HepG2 (cell line): ENCODE results near the gene PDK2. TPM values are rescaled to one million over a fixed set of nuclear protein-coding genes. Genes with fewer than 3 reads are reported as not detected.
A peak's percentile ranks its signal among the peaks of the same experiment; 100 is the strongest.

Experiments
- CENPX ChIP-seq: sonication (generic); formaldehyde crosslinking; IDR thresholded peaks from 2 replicates; pipeline ENCODE4 v1.9.0; 2021; ENCODE audit warnings: mild to moderate bottlenecking, missing genetic modification reagents, moderate library complexity
- CREM ChIP-seq, 2 experiments: sonication (generic) in 1 of 2; formaldehyde crosslinking in 1 of 2; IDR thresholded peaks; 2 replicates each; pipeline versions ENCODE4 v1.4.0 to v1.6.1; 2016 to 2020; ENCODE audit warnings: antibody characterized with exemption in 1 of 2, mild to moderate bottlenecking in 1 of 2, missing genetic modification reagents in 1 of 2
- FLYWCH1 ChIP-seq: sonication (generic); formaldehyde crosslinking; IDR thresholded peaks from 2 replicates; pipeline ENCODE4 v1.8.1; 2023; ENCODE audit warnings: mild to moderate bottlenecking, missing genetic modification reagents
- FOXA1 ChIP-seq, 2 experiments: fragments of 450-650 bp in 1 of 2; sonication (generic) in 1 of 2; formaldehyde crosslinking in 1 of 2; IDR thresholded peaks; 2 replicates each; pipeline versions ENCODE4 v1.4.0 to v1.6.1; 2016 to 2020; ENCODE audit warnings: missing genetic modification reagents in 1 of 2
- KDM6A ChIP-seq: IDR thresholded peaks from 2 replicates; pipeline ENCODE4 v1.6.1; 2016; ENCODE audit warnings: low read depth
- PAX8 ChIP-seq: sonication (generic); formaldehyde crosslinking; IDR thresholded peaks from 2 replicates; pipeline ENCODE4 v1.8.0; 2022; ENCODE audit warnings: mild to moderate bottlenecking, missing genetic modification reagents, borderline replicate concordance
- RBAK ChIP-seq: sonication (generic); formaldehyde crosslinking; IDR thresholded peaks from 2 replicates; pipeline ENCODE4 v1.5.1; 2020; ENCODE audit warnings: mild to moderate bottlenecking, missing genetic modification reagents
- SNRNP70 ChIP-seq: fragments of 200-400 bp; formaldehyde crosslinking; IDR thresholded peaks from 2 replicates; pipeline ENCODE4 v1.6.1; 2017; ENCODE audit warnings: mild to moderate bottlenecking, low read depth, low read length, moderate library complexity
- SRF ChIP-seq: IDR thresholded peaks from 2 replicates; pipeline ENCODE4 v1.6.1; 2011; ENCODE audit warnings: mild to moderate bottlenecking, low read depth, low read length, moderate library complexity
- TAF1 ChIP-seq: sonication (generic); formaldehyde crosslinking; IDR thresholded peaks from 2 replicates; pipeline ENCODE4 v1.4.0; 2020; ENCODE audit warnings: missing genetic modification reagents
- ZFP36L2 ChIP-seq: sonication (generic); formaldehyde crosslinking; IDR thresholded peaks from 2 replicates; pipeline ENCODE4 v1.4.0; 2020; ENCODE audit warnings: missing genetic modification reagents
- ZKSCAN5 ChIP-seq: sonication (generic); formaldehyde crosslinking; IDR thresholded peaks from 2 replicates; pipeline ENCODE4 v1.5.1; 2020; ENCODE audit warnings: mild to moderate bottlenecking, missing genetic modification reagents
- ZNF326 ChIP-seq: sonication (generic); formaldehyde crosslinking; IDR thresholded peaks from 2 replicates; pipeline ENCODE4 v1.4.0; 2020; ENCODE audit warnings: missing genetic modification reagents, borderline replicate concordance
- ZNF335 ChIP-seq: sonication (generic); formaldehyde crosslinking; IDR thresholded peaks from 2 replicates; pipeline ENCODE4 v1.4.0; 2020; ENCODE audit warnings: missing genetic modification reagents
- ZNF543 ChIP-seq: sonication (generic); formaldehyde crosslinking; IDR thresholded peaks from 2 replicates; pipeline ENCODE4 v1.4.0; 2020; ENCODE audit warnings: mild to moderate bottlenecking, missing genetic modification reagents
- polyA plus RNA-seq, 8 experiments: library from polyadenylated mRNA; depleted of rRNA in 3 of 8; stranded (reverse) in 7 of 8; unstranded in 1 of 8; fragments of >200 nt; fragmentation: Illumina TruSeq in 4 of 8; extraction: Trizol in 4 of 8; gene quantifications; 2 replicates each; pipeline versions ENCODE4 v1.2.1 to v1.2.3, GENCODE V29; 2011 to 2016; ENCODE audit warnings: low read depth in 4 of 8, missing spikeins in 1 of 8, mixed read lengths in 1 of 8; ENCODE audit not compliant: insufficient read depth in 1 of 8
- total RNA-seq, 5 experiments: library from RNA; depleted of rRNA; stranded (reverse); fragments of >200 nt; fragmentation: Illumina TruSeq; extraction: Trizol; gene quantifications; 2 replicates each; pipeline ENCODE4 v1.2.3, GENCODE V29; 2016; ENCODE audit warnings: low read depth in 1 of 5
- TF ChIP-seq, protein P1 (sequence below), 2 experiments: sonication (generic) in 1 of 2; formaldehyde crosslinking in 1 of 2; IDR thresholded peaks; 2 replicates each; pipeline versions ENCODE4 v1.4.0 to v1.6.1; 2018 to 2020; ENCODE audit warnings: missing genetic modification reagents in 2 of 2, borderline replicate concordance in 1 of 2, low read depth in 1 of 2, mild to moderate bottlenecking in 1 of 2, missing biosample characterization in 1 of 2
- TF ChIP-seq, protein P2 (sequence below): sonication (generic); formaldehyde crosslinking; IDR thresholded peaks from 2 replicates; pipeline ENCODE4 v1.4.0; 2020; ENCODE audit warnings: mild to moderate bottlenecking, missing genetic modification reagents
- TF ChIP-seq, protein P3 (sequence below): sonication (generic); formaldehyde crosslinking; IDR thresholded peaks from 2 replicates; pipeline ENCODE4 v1.4.0; 2020; ENCODE audit warnings: low read depth, mild to moderate bottlenecking, missing genetic modification reagents
- TF ChIP-seq, protein P4 (sequence below): IDR thresholded peaks from 2 replicates; pipeline ENCODE4 v1.6.1; 2012; ENCODE audit warnings: inconsistent platforms
- TF ChIP-seq, protein P5 (sequence below): sonication (generic); formaldehyde crosslinking; IDR thresholded peaks from 2 replicates; pipeline ENCODE4 v1.4.0; 2020; ENCODE audit warnings: missing genetic modification reagents
- TF ChIP-seq, protein P6 (sequence below): sonication (generic); formaldehyde crosslinking; IDR thresholded peaks from 2 replicates; pipeline ENCODE4 v1.8.1; 2022; ENCODE audit warnings: mild to moderate bottlenecking, missing genetic modification reagents
- TF ChIP-seq, protein P7 (sequence below): sonication (generic); formaldehyde crosslinking; IDR thresholded peaks from 2 replicates; pipeline ENCODE4 v1.4.0; 2020; ENCODE audit warnings: missing genetic modification reagents

Gene PDK2
- total and polyA plus RNA-seq, 2 of the 13 experiments (the other 11 are each of a cell fraction or from before 2014, with no cell fraction given): 18.5 to 59.7 TPM

DNA sequence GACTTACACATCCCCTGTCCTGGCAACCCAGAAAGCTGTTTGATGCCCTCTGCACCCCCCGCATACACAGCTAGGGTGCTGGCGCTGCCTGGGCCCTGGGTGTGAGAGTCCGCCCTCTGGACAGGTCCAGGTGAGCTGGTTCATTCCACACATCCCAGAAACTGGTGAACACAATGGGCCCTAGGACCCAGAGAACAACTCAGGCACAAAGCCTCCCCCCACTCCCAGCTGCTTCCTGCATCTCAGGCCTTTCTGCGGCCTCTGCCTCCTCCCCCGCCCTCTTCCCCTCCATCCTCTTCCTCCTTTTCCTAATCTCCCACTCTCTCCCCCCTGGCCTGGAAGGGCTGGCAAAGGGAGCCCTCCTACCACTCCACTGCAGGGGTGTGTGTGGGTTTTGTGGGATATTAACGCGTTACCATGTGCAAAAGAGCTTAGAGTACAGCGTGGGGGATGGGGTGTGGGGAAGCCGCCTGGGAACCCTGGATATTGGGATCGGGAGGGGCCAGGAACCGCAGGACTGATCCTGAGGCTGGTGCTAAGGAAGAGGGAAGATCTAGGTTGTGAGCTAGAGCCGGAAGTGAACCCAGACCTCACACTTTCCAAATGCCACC, 56.9 kb downstream of the PDK2 start (continued):
- TF ChIP-seq, protein P1, sequence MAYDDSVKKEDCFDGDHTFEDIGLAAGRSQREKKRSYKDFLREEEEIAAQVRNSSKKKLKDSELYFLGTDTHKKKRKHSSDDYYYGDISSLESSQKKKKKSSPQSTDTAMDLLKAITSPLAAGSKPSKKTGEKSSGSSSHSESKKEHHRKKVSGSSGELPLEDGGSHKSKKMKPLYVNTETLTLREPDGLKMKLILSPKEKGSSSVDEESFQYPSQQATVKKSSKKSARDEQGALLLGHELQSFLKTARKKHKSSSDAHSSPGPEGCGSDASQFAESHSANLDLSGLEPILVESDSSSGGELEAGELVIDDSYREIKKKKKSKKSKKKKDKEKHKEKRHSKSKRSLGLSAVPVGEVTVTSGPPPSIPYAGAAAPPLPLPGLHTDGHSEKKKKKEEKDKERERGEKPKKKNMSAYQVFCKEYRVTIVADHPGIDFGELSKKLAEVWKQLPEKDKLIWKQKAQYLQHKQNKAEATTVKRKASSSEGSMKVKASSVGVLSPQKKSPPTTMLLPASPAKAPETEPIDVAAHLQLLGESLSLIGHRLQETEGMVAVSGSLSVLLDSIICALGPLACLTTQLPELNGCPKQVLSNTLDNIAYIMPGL (CRISPR knock-in tag; IDR thresholded peaks at IDR 0.05; ENCODE audit: borderline replicate concordance in 1 of 2, low read depth in 1 of 2): peak; percentile 65 to 79; a peak in 3 of 4 replicates
- TF ChIP-seq ZFP36L2 (no peak), SRF (no peak), FLYWCH1 (no peak), TAF1 (CRISPR knock-in tag) (peak; percentile 20; the same call in 1 of the 2 replicates), PAX8 (CRISPR knock-in tag) (no peak), ZKSCAN5 (0 out of 2 replicates have a peak, but pooled peaks have one; percentile 19), ZNF543 (CRISPR knock-in tag) (no peak), ZNF335 (CRISPR knock-in tag) (no peak), SNRNP70 (no peak), ZNF326 (CRISPR knock-in tag) (no peak), CREM (IDR thresholded peaks at IDR 0.05) (no peak; the same call in 1 of the 2 replicates), CREM (CRISPR knock-in tag; IDR thresholded peaks at IDR 0.05) (no peak), CENPX (CRISPR knock-in tag) (no peak), KDM6A (CRISPR knock-in tag) (no peak), RBAK (no peak), FOXA1 (IDR thresholded peaks at IDR 0.05) (no peak), FOXA1 (CRISPR knock-in tag; IDR thresholded peaks at IDR 0.05) (no peak)
- TF ChIP-seq, protein P2, sequence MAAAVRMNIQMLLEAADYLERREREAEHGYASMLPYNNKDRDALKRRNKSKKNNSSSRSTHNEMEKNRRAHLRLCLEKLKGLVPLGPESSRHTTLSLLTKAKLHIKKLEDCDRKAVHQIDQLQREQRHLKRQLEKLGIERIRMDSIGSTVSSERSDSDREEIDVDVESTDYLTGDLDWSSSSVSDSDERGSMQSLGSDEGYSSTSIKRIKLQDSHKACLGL (CRISPR knock-in tag): no peak
- TF ChIP-seq, protein P3, sequence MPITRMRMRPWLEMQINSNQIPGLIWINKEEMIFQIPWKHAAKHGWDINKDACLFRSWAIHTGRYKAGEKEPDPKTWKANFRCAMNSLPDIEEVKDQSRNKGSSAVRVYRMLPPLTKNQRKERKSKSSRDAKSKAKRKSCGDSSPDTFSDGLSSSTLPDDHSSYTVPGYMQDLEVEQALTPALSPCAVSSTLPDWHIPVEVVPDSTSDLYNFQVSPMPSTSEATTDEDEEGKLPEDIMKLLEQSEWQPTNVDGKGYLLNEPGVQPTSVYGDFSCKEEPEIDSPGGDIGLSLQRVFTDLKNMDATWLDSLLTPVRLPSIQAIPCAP: no peak
- TF ChIP-seq, protein P4, sequence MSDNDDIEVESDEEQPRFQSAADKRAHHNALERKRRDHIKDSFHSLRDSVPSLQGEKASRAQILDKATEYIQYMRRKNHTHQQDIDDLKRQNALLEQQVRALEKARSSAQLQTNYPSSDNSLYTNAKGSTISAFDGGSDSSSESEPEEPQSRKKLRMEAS: peak; percentile 82
- TF ChIP-seq, protein P5, sequence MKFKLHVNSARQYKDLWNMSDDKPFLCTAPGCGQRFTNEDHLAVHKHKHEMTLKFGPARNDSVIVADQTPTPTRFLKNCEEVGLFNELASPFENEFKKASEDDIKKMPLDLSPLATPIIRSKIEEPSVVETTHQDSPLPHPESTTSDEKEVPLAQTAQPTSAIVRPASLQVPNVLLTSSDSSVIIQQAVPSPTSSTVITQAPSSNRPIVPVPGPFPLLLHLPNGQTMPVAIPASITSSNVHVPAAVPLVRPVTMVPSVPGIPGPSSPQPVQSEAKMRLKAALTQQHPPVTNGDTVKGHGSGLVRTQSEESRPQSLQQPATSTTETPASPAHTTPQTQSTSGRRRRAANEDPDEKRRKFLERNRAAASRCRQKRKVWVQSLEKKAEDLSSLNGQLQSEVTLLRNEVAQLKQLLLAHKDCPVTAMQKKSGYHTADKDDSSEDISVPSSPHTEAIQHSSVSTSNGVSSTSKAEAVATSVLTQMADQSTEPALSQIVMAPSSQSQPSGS (CRISPR knock-in tag): no peak
- TF ChIP-seq, protein P6, sequence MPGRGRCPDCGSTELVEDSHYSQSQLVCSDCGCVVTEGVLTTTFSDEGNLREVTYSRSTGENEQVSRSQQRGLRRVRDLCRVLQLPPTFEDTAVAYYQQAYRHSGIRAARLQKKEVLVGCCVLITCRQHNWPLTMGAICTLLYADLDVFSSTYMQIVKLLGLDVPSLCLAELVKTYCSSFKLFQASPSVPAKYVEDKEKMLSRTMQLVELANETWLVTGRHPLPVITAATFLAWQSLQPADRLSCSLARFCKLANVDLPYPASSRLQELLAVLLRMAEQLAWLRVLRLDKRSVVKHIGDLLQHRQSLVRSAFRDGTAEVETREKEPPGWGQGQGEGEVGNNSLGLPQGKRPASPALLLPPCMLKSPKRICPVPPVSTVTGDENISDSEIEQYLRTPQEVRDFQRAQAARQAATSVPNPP (CRISPR knock-in tag): no peak
- TF ChIP-seq, protein P7, sequence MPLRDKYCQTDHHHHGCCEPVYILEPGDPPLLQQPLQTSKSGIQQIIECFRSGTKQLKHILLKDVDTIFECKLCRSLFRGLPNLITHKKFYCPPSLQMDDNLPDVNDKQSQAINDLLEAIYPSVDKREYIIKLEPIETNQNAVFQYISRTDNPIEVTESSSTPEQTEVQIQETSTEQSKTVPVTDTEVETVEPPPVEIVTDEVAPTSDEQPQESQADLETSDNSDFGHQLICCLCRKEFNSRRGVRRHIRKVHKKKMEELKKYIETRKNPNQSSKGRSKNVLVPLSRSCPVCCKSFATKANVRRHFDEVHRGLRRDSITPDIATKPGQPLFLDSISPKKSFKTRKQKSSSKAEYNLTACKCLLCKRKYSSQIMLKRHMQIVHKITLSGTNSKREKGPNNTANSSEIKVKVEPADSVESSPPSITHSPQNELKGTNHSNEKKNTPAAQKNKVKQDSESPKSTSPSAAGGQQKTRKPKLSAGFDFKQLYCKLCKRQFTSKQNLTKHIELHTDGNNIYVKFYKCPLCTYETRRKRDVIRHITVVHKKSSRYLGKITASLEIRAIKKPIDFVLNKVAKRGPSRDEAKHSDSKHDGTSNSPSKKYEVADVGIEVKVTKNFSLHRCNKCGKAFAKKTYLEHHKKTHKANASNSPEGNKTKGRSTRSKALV (CRISPR knock-in tag): no peak; the same call in 1 of the 2 replicates
